NB4 (cell line): ENCODE measurements around the gene ATXN7.

Source experiments
- DNase-seq: peaks from one replicate; pipeline ENCODE4 v3.0.0; 2010; ENCODE audit warnings: low read depth
- H3K4me3 ChIP-seq: one replicate; pipeline ENCODE4 v1.5.1; 2011; ENCODE audit warnings: mild to moderate bottlenecking, low read depth, low read length, moderate library complexity
- MAX ChIP-seq: IDR thresholded peaks from 2 replicates; pipeline ENCODE4 v1.6.1; 2011; ENCODE audit warnings: low read depth, low read length
- MYC ChIP-seq: IDR thresholded peaks from 2 replicates; pipeline ENCODE4 v1.6.1; 2011; ENCODE audit warnings: low read depth, low read length
- POLR2A ChIP-seq: IDR thresholded peaks from 2 replicates; pipeline ENCODE4 v1.6.1; 2011; ENCODE audit warnings: mild to moderate bottlenecking; ENCODE audit not compliant: insufficient read length; ENCODE audit errors: extremely low read depth
- TF ChIP-seq, protein P1 (sequence below): IDR thresholded peaks from one replicate; pipeline ENCODE4 v1.5.1; 2012; ENCODE audit warnings: low read depth, low read length

Gene ATXN7

GRCh38 chr3:64011685-64012084, 148.0 kb downstream of the ATXN7 start:
- H3K4me3 ChIP-seq, result no peak overlapping the region
- no peak for DNase-seq
- TF ChIP-seq POLR2A, result no peak
- TF ChIP-seq, protein P1, sequence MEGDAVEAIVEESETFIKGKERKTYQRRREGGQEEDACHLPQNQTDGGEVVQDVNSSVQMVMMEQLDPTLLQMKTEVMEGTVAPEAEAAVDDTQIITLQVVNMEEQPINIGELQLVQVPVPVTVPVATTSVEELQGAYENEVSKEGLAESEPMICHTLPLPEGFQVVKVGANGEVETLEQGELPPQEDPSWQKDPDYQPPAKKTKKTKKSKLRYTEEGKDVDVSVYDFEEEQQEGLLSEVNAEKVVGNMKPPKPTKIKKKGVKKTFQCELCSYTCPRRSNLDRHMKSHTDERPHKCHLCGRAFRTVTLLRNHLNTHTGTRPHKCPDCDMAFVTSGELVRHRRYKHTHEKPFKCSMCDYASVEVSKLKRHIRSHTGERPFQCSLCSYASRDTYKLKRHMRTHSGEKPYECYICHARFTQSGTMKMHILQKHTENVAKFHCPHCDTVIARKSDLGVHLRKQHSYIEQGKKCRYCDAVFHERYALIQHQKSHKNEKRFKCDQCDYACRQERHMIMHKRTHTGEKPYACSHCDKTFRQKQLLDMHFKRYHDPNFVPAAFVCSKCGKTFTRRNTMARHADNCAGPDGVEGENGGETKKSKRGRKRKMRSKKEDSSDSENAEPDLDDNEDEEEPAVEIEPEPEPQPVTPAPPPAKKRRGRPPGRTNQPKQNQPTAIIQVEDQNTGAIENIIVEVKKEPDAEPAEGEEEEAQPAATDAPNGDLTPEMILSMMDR, result no peak
- no peak for TF ChIP-seq MAX
- TF ChIP-seq MYC, result no peak

GRCh38 chr3:64016941-64017620, 153.4 kb downstream of the ATXN7 start:
- no peak for TF ChIP-seq MAX
- no peak for TF ChIP-seq POLR2A
- TF ChIP-seq MYC, result no peak
- TF ChIP-seq, protein P1, result no peak
- DNase-seq, result no peak
- no peak overlapping the region for H3K4me3 ChIP-seq

DNA sequence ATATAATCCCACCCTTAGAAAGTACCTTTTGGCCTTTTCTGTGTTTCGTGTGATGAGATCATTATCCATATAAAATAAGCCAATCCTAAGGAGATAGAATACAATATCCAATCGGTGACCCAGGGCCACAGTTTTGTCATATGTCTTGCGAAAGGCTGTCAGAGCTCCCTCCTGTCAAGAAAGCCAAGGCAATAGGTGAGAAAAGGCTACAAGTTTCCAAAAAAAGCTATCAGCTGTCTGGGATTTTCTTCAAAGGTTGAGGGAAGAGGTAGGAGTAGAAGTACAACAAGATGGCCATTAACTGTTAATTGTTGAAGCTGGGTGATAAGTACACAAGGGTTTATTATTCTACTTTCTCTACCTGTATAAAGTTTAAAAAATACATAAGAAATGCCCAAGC, 155.6 kb downstream of the ATXN7 start:
- DNase-seq, result peak; percentile 6
- no peak overlapping the region for H3K4me3 ChIP-seq
- TF ChIP-seq POLR2A (no peak), MYC (no peak), MAX (no peak)
- TF ChIP-seq, protein P1, result no peak

- TF ChIP-seq, protein P1, result no peak
- TF ChIP-seq MYC (no peak), MAX (no peak), POLR2A (no peak)
- no peak overlapping the region for H3K4me3 ChIP-seq
- no peak for DNase-seq
These were observed 156.2 kb downstream of the ATXN7 start for GRCh38 chr3:64019879-64020278.

DNA sequence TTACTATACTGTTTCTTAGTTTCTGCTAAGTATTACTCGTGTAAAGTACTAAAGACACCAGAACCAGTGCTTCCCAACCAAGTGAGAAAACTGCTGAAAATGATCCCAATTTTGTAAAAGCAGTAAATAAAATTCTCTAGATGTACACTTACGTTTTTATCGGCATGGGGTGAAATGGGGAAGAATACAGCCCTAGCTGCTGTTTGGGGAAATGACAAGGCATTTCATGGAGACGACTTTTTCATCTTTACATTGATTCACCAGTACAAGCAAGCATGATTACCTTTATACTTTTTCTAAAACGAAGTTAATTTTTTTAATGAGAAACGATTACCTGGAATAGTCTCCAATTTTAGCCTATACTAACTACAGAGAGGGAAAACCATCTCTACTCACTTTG, 158.3 kb downstream of the ATXN7 start:
- peak; percentile 27 for DNase-seq
- H3K4me3 ChIP-seq, result peak overlapping the region; percentile 93
- TF ChIP-seq, protein P1, result no peak
- no peak for TF ChIP-seq MYC
- TF ChIP-seq POLR2A, result no peak
- no peak for TF ChIP-seq MAX
